GM19468 (cell line): ENCODE results near the gene PLAGL2.

Experiments used
- ATAC-seq: cut with Tn5 transposase; IDR thresholded peaks from one replicate; pipeline ENCODE4 v1.9.1; 2021; ENCODE audit warnings: mild to moderate bottlenecking, moderate library complexity, moderate number of reproducible peaks; ENCODE audit not compliant: unreplicated experiment; ENCODE audit errors: extremely low read depth

Gene PLAGL2

GRCh38 chr20:32231847-32232246 lies 24.3 kb upstream of the PLAGL2 start:
- no peak for ATAC-seq

- no peak for ATAC-seq
These were observed 23.7 kb upstream of the PLAGL2 start for GRCh38 chr20:32231245-32231644.

GRCh38 chr20:32230707-32231106 lies 23.2 kb upstream of the PLAGL2 start:
- no peak for ATAC-seq

GRCh38 chr20:32229251-32229747 lies 21.8 kb upstream of the PLAGL2 start:
- no peak for ATAC-seq

GRCh38 chr20:32227744-32228688 lies 20.5 kb upstream of the PLAGL2 start:
- no peak for ATAC-seq

GRCh38 chr20:32227306-32227705 lies 19.8 kb upstream of the PLAGL2 start:
- ATAC-seq, result no peak

- ATAC-seq, result no peak
These were observed 18.8 kb upstream of the PLAGL2 start for GRCh38 chr20:32226391-32226790.

- no peak for ATAC-seq
These were observed 16.9 kb upstream of the PLAGL2 start for GRCh38 chr20:32224463-32224862.

- no peak for ATAC-seq
These were observed 10.8 kb upstream of the PLAGL2 start for GRCh38 chr20:32218156-32218900.

GRCh38 chr20:32216179-32217142 lies 8.9 kb upstream of the PLAGL2 start:
- no peak for ATAC-seq

- no peak for ATAC-seq
These were observed 8.2 kb upstream of the PLAGL2 start for GRCh38 chr20:32215729-32216128.

- ATAC-seq, result no peak
These were observed 7.6 kb upstream of the PLAGL2 start for GRCh38 chr20:32215147-32215546.

GRCh38 chr20:32213870-32214269 lies 6.3 kb upstream of the PLAGL2 start:
- no peak for ATAC-seq

- ATAC-seq, result no peak
These were observed 2.5 kb upstream of the PLAGL2 start for GRCh38 chr20:32209850-32210605.

GRCh38 chr20:32208499-32209154 lies 1.1 kb upstream of the PLAGL2 start:
- ATAC-seq, result no peak

GRCh38 chr20:32206760-32207625 lies 550 bp downstream of the PLAGL2 start:
- no peak for ATAC-seq

- ATAC-seq, result no peak
These were observed 1.4 kb downstream of the PLAGL2 start for GRCh38 chr20:32205843-32206759.
